Suprapubic skin (tissue), 4 donors: ENCODE measurements around the gene CASP4. TPM values are rescaled to one million over a fixed set of nuclear protein-coding genes. Genes with fewer than 3 reads are reported as not detected.

ENCODE experiments used
- DNase-seq, 2 donors: peaks; one replicate each; pipeline ENCODE4 v3.0.0-alpha.2; 2019; ENCODE audit warnings: low spot score in 2 of 2
- H3K27ac ChIP-seq: fragments of 200-600 bp; sonication (generic); one replicate; pipeline ENCODE4 v1.5.1; 2019
- H3K27me3 ChIP-seq: fragments of 200-600 bp; sonication (generic); one replicate; pipeline ENCODE4 v1.5.1; 2019
- H3K36me3 ChIP-seq: fragments of 200-600 bp; sonication (generic); one replicate; pipeline ENCODE4 v1.5.1; 2019
- H3K4me1 ChIP-seq: fragments of 200-600 bp; sonication (generic); one replicate; pipeline ENCODE4 v1.5.1; 2019
- H3K4me3 ChIP-seq: fragments of 200-600 bp; sonication (generic); one replicate; pipeline ENCODE4 v1.5.1; 2019; ENCODE audit warnings: mild to moderate bottlenecking
- H3K9me3 ChIP-seq: fragments of 200-600 bp; sonication (generic); one replicate; pipeline ENCODE4 v1.5.1; 2019
- CTCF ChIP-seq, 2 donors: fragments of 200-600 bp in 1 of 2; fragments of 450-650 bp in 1 of 2; sonication (generic) in 1 of 2; IDR thresholded peaks; one replicate each; pipeline ENCODE4 v1.5.1; 2016 to 2019; ENCODE audit warnings: antibody characterized with exemption in 2 of 2, mild to moderate bottlenecking in 1 of 2, moderate library complexity in 1 of 2
- EP300 ChIP-seq: sonication (generic); formaldehyde crosslinking; IDR thresholded peaks from one replicate; pipeline ENCODE4 v1.6.1; 2017; ENCODE audit warnings: antibody characterized with exemption
- POLR2A ChIP-seq, 2 donors: fragments of 450-650 bp; IDR thresholded peaks; one replicate each; pipeline ENCODE4 v1.6.1; 2017; ENCODE audit warnings: antibody characterized with exemption in 2 of 2, mild to moderate bottlenecking in 2 of 2, moderate library complexity in 2 of 2
- POLR2AphosphoS5 ChIP-seq, 3 donors: sonication (generic); formaldehyde crosslinking; IDR thresholded peaks; one replicate each; pipeline ENCODE4 v1.6.1; 2017; ENCODE audit warnings: antibody characterized with exemption in 3 of 3
- WGBS: methylation state at CpG from one replicate; pipeline ENCODE4 v1.1.5; 2018; 5-methylcytosine and 5-hydroxymethylcytosine counted together
- total RNA-seq, 4 donors: library from RNA; depleted of rRNA; stranded (reverse); fragments of >200 nt; gene quantifications; one replicate each; pipeline ENCODE4 v1.1.0, GENCODE V29; 2016

The CASP4 gene
- total RNA-seq, 4 donors from 2014 or later: 98.3 to 272 (median 129) TPM

GRCh38 chr11:105000797-105001196 lies 32.4 kb upstream of the CASP4 start:
- no peak for TF ChIP-seq POLR2A (IDR thresholded peaks at IDR 0.05)
- peak in 1 of 2 donors; percentile 17 for TF ChIP-seq CTCF (IDR thresholded peaks at IDR 0.05)
- WGBS: 87% methylated on average over 7 of the region's 7 CpGs

GRCh38 chr11:105000167-105000566 lies 31.8 kb upstream of the CASP4 start:
- 93% methylated on average over 5 of the region's 5 CpGs for WGBS
- Histone ChIP-seq H3K4me3 (no peak overlapping the region), H3K27ac (no peak overlapping the region), H3K36me3 (no peaks in the 10 kb centered on the region), H3K27me3 (no peaks in the 10 kb centered on the region), H3K4me1 (peaks cover 3% of the 10 kb centered on the region), H3K9me3 (no peaks in the 10 kb centered on the region)
- TF ChIP-seq POLR2AphosphoS5 (IDR thresholded peaks at IDR 0.05) (no peak), POLR2A (IDR thresholded peaks at IDR 0.05) (no peak), CTCF (IDR thresholded peaks at IDR 0.05) (no peak), EP300 (no peak)
- DNase-seq: no peak

More at GRCh38 chr11:105000797-105001196, 32.4 kb upstream of the CASP4 start:
- Histone ChIP-seq H3K27me3 (no peaks in the 10 kb centered on the region), H3K27ac (no peak overlapping the region), H3K36me3 (no peaks in the 10 kb centered on the region), H3K4me3 (no peak overlapping the region), H3K9me3 (no peaks in the 10 kb centered on the region), H3K4me1 (peaks cover 5% of the 10 kb centered on the region)
- DNase-seq: no peak

- H3K36me3 ChIP-seq: no peaks in the 10 kb centered on the region
- TF ChIP-seq EP300 (no peak), POLR2AphosphoS5 (IDR thresholded peaks at IDR 0.05) (no peak), CTCF (IDR thresholded peaks at IDR 0.05) (no peak), POLR2A (IDR thresholded peaks at IDR 0.05) (no peak)
- H3K9me3 ChIP-seq: no peaks in the 10 kb centered on the region
- no peaks in the 10 kb centered on the region for H3K27me3 ChIP-seq
- no peak for DNase-seq
- H3K27ac ChIP-seq: no peak overlapping the region
- 61% methylated on average over 1 of the region's 1 CpG for WGBS
- no peak overlapping the region for H3K4me3 ChIP-seq
- H3K4me1 ChIP-seq: peaks cover 1% of the 10 kb centered on the region
Measured at GRCh38 chr11:104999721-105000120, 31.3 kb upstream of the CASP4 start.

GRCh38 chr11:104997288-104997687 lies 28.9 kb upstream of the CASP4 start:
- Histone ChIP-seq H3K4me1 (no peaks in the 10 kb centered on the region), H3K27me3 (no peaks in the 10 kb centered on the region), H3K9me3 (no peaks in the 10 kb centered on the region), H3K27ac (no peak overlapping the region), H3K4me3 (no peak overlapping the region), H3K36me3 (no peaks in the 10 kb centered on the region)
- TF ChIP-seq CTCF (IDR thresholded peaks at IDR 0.05) (no peak), POLR2AphosphoS5 (IDR thresholded peaks at IDR 0.05) (no peak), EP300 (no peak), POLR2A (IDR thresholded peaks at IDR 0.05) (no peak)
- WGBS: 83% methylated on average over 6 of the region's 6 CpGs
- DNase-seq: no peak

- DNase-seq: no peak
- 85% methylated on average over 2 of the region's 2 CpGs for WGBS
- Histone ChIP-seq H3K27ac (no peak overlapping the region), H3K4me1 (no peaks in the 10 kb centered on the region), H3K9me3 (no peaks in the 10 kb centered on the region), H3K27me3 (no peaks in the 10 kb centered on the region), H3K36me3 (no peaks in the 10 kb centered on the region), H3K4me3 (no peak overlapping the region)
- TF ChIP-seq POLR2AphosphoS5 (IDR thresholded peaks at IDR 0.05) (no peak), EP300 (no peak), POLR2A (IDR thresholded peaks at IDR 0.05) (no peak), CTCF (IDR thresholded peaks at IDR 0.05) (no peak)
Measured at GRCh38 chr11:104995001-104995408, 26.6 kb upstream of the CASP4 start.
